AG09319 (cell line): ENCODE data around the gene BEND5.

Source experiments
- DNase-seq: peaks from one replicate; pipeline ENCODE4 v3.0.0-alpha.2; 2010; ENCODE audit warnings: low read depth; ENCODE audit errors: extremely low read depth
- CTCF ChIP-seq: IDR thresholded peaks from 2 replicates; pipeline ENCODE4 v1.5.1; 2011; ENCODE audit warnings: low read depth, mild to moderate bottlenecking, inconsistent platforms, low read length, moderate library complexity

The BEND5 gene

GRCh38 chr1:48741380-48741779 lies 35.3 kb downstream of the BEND5 start:
- TF ChIP-seq CTCF, result no peak
- no peak for DNase-seq

GRCh38 chr1:48740621-48741020 lies 36.1 kb downstream of the BEND5 start:
- no peak for DNase-seq
- no peak for TF ChIP-seq CTCF

GRCh38 chr1:48739091-48739490 lies 37.6 kb downstream of the BEND5 start:
- TF ChIP-seq CTCF, result no peak
- no peak for DNase-seq

- no peak for DNase-seq
- no peak for TF ChIP-seq CTCF
Observed at GRCh38 chr1:48738356-48738755, 38.3 kb downstream of the BEND5 start.

- TF ChIP-seq CTCF, result no peak
- no peak for DNase-seq
Observed at GRCh38 chr1:48735796-48736195, 40.9 kb downstream of the BEND5 start.

GRCh38 chr1:48730164-48730910 lies 46.4 kb downstream of the BEND5 start:
- no peak for TF ChIP-seq CTCF
- DNase-seq, result no peak

- TF ChIP-seq CTCF, result no peak
- no peak for DNase-seq
Observed at GRCh38 chr1:48728584-48728983, 48.1 kb downstream of the BEND5 start.
